Urinary bladder (tissue), 4 donors: ENCODE data around the gene MANEA. TPM values are rescaled to one million over a fixed set of nuclear protein-coding genes. Genes with fewer than 3 reads are reported as not detected.

Source experiments
- DNase-seq: peaks from one replicate; pipeline ENCODE4 v3.0.0-alpha.2; 2015; ENCODE audit errors: extremely low spot score
- H3K27ac ChIP-seq: one replicate; pipeline ENCODE4 v1.5.1; 2013; ENCODE audit warnings: low read depth, mild to moderate bottlenecking, moderate library complexity
- H3K36me3 ChIP-seq: one replicate; pipeline ENCODE4 v1.6.1; 2013; ENCODE audit warnings: mild to moderate bottlenecking, moderate library complexity; ENCODE audit not compliant: insufficient read depth
- H3K4me1 ChIP-seq: one replicate; pipeline ENCODE4 v1.6.1; 2013; ENCODE audit warnings: mild to moderate bottlenecking, moderate library complexity; ENCODE audit not compliant: insufficient read depth
- H3K4me3 ChIP-seq: one replicate; pipeline ENCODE4 v1.5.1; 2013; ENCODE audit warnings: low read depth, low read length
- WGBS: extraction: QIAGEN DNeasy Blood & Tissue Kit; methylation state at CpG from one replicate; pipeline ENCODE4 v1.1.7; 2013; 5-methylcytosine and 5-hydroxymethylcytosine counted together
- polyA plus RNA-seq: library from polyadenylated mRNA; stranded (reverse); fragments of 200-250 nt; gene quantifications from one replicate; pipeline ENCODE4 v1.2.3, GENCODE V29; 2013
- total RNA-seq: library from RNA; depleted of rRNA; stranded (reverse); fragments of >200 nt; gene quantifications from one replicate; pipeline ENCODE4 v1.2.3, GENCODE V29; 2014
- donor health status: healthy with polysubstance abuse.
- donor health status: healthy.

The MANEA gene, protein sequence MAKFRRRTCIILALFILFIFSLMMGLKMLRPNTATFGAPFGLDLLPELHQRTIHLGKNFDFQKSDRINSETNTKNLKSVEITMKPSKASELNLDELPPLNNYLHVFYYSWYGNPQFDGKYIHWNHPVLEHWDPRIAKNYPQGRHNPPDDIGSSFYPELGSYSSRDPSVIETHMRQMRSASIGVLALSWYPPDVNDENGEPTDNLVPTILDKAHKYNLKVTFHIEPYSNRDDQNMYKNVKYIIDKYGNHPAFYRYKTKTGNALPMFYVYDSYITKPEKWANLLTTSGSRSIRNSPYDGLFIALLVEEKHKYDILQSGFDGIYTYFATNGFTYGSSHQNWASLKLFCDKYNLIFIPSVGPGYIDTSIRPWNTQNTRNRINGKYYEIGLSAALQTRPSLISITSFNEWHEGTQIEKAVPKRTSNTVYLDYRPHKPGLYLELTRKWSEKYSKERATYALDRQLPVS
- total RNA-seq (32.8 TPM), polyA plus RNA-seq (9.4 TPM)

DNA sequence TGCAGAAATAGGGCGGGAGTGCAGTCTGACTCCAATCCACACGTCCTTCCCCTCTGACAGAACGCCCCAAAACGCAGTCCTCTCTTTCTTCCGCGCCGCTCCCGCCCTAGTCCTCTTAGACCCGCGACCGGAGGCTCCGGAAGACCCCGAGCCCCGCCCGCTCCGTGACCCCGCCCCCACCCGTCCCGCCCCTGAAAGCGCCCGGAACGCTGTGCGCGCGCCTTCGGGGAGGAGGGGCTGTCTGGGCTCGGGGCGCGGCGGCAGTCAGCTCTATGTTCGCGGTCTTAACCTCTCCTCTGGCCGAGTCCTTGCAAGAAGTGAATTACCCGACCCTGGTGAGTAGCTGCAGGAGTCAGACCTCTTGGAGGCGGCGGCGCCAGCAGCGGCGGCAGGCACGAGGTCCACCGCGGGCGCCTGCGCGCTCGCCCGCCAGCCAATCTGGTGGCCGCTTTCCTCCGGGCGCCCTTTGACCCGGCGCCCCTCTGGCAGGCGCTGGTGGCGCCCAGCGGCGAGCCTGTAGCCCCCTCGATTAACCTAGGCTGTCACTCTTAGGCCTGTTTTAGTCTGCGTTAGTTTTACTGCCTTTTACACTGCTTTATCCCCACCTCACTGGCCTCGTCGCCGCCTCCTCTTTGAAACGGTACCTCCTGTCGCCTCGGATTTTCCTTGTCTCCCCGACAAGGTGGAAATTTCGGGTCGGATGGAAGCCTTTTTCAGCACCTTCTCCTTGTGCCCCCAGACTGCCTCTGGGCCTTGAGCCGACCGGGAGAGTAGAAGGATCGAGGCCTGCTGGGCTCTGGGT is at the start of gene MANEA:
MANEA (plus strand) TSS at position 232 of the 802 bp plus-strand sequence. CDS start 8,905 bp downstream, outside the sequence.
- Histone ChIP-seq H3K4me3 (peak within 1 kb of the TSS; percentile 70), H3K27ac (peak within 1 kb of the TSS; percentile 92), H3K4me1 (no peaks in the 10 kb centered on the region), H3K36me3 (no peaks in the 10 kb centered on the region)
- WGBS: under 1% methylated on average over 70 of the region's 70 CpGs
- peak; percentile 54 for DNase-seq

DNA sequence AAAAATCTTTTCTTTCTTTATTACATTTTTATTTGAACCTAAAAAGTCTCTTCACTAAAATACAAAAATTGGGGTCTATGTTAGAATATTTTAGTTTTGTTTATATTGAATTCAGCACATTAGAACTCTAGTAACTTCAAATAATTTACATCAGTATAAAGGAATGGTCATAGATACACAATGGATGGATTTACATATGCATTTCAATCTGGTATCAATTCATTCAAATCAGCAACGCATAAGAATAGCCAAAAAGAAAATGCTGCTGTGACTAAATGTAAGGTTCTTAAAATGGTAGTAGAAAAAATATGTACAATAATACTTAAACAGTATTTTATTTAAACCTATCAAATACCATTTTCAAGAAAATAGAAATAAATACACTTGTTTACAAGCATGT is 47.6 kb upstream of the MANEA start:
- 73% methylated on average over 1 of the region's 1 CpG for WGBS
- H3K36me3 ChIP-seq: no peaks in the 10 kb centered on the region
- H3K4me1 ChIP-seq: no peaks in the 10 kb centered on the region
- no peak for DNase-seq
- no peak overlapping the region for H3K27ac ChIP-seq
- no peak overlapping the region for H3K4me3 ChIP-seq

DNA sequence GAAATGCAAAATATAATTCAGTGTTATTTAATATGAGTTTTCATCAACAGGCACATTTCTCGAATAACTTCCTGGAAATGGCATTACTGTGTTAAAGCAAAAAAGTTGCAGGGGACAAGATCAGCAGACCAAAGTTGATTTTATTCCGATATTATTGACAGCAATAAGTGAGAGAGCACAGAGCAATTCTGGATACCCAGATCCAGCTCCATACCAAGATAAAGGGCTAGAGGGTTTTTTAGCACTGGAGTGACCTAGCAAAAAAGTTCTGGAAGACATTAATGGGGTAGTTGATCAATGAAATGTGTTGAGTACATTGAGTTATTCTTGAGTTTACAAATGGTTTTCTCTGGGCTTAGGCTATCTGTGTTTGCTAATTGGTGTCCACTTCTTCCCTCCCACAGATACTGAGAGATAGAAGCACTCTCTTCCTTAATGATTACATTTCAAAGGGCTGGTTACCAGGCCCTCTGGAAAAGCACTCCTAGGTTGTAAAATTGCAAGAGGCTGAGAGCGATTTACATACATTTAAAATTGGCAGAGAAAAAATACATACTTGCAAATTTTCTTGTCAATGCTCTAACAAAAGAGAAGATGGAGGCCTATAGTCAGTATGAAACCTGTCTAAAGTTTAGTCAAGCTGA is 47.0 kb upstream of the MANEA start:
- Histone ChIP-seq H3K27ac (no peak overlapping the region), H3K36me3 (no peaks in the 10 kb centered on the region), H3K4me3 (no peak overlapping the region), H3K4me1 (no peaks in the 10 kb centered on the region)
- 58% methylated on average over 3 of the region's 3 CpGs for WGBS
- DNase-seq: no peak

DNA sequence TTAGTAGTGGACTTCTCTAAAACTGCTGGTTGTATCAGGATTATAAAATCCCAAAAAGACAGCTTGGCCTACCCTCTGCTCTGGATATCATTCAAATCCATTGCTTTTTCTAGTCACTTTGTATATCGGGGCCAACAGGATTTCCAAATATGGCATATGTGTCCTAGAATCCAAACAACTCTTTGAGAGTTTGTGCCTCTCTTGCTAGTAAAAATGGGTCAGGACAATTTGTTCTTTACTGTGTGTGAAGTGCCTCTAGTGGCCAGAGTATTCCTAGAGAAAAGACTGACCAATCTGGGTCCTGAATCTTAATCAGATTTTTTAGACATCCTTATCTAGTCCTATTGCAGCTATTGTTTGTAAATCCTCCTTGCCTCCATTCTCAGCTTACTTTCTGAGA is 33.5 kb upstream of the MANEA start:
- no peak for DNase-seq
- WGBS: 63% methylated on average over 1 of the region's 1 CpG
- Histone ChIP-seq H3K4me3 (no peak overlapping the region), H3K4me1 (no peaks in the 10 kb centered on the region), H3K27ac (no peak overlapping the region), H3K36me3 (no peaks in the 10 kb centered on the region)

DNA sequence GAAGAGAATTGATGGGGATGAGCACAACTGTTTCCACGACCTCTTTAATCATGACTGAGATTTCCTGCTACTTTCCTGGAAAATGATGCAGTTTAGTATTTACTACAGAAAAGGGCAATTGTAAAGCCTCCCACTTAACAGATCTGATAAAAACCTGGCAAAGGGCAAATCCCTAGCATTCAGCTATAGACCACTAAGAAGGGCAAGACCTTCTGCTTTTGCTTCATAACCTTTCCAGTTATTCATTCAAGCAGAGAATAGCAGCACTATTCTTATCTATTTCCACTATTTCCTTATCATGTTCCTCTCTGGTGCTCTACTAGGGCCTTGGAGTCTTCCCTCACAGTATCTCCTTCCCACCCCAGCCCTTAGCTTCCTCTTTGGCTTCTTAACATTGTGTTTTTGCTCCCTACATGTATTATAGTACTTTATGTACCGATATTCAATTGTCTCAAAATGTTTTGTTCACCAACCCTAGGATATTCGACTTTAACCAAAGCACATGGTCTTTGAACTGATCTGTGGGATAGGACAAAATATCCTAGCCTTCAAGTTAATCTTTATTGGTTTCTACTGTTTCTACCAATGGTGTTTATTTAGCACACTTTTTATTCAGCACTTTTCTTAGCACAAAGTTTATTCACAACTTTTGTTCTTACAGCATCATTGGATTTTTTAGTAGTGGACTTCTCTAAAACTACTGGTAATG is 32.7 kb upstream of the MANEA start:
- Histone ChIP-seq H3K4me3 (no peak overlapping the region), H3K4me1 (no peaks in the 10 kb centered on the region), H3K27ac (no peak overlapping the region), H3K36me3 (no peaks in the 10 kb centered on the region)
- no peak for DNase-seq
- WGBS: 50% methylated on average over 3 of the region's 3 CpGs

DNA sequence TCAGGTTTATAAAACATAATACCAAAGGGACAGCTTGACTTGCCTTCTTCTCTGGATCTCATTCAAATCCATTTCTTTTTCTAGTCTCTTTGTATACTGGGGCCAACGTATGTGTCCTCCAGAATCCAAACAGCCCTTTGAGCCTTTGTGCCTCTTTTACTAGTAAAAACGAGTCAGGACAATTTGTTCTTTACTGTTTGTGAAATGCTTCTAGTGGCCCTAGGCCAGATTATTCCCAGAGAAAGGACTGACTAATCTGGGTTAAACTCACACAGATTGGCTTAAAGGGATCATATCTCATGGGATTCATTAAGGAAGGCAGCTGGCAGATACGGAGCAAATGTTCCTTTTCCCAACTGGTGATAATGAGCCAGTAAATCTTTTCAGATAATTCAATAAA is 32.1 kb upstream of the MANEA start:
- WGBS: 20% methylated on average over 3 of the region's 3 CpGs
- H3K36me3 ChIP-seq: no peaks in the 10 kb centered on the region
- H3K4me1 ChIP-seq: no peaks in the 10 kb centered on the region
- H3K27ac ChIP-seq: no peak overlapping the region
- DNase-seq: peak; percentile 14
- H3K4me3 ChIP-seq: no peak overlapping the region

DNA sequence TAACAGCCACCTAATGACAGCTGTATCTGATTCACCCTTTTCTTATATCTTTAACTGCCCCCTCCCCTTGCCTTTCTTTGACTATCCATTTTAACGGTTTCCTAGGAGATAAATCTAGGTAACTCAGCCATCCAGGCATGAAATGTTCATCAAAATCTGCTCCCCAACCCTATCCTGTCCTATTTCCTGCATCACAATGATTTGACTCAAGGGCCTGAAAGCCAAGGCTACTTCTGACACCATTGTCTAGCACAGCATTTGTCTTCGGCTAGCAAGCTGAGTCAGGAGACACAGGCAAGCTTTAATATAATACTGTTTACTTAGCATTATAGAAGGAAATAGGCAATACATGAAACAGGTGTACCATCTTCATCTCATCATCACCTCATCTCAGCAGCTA is 31.6 kb upstream of the MANEA start:
- WGBS: 65% methylated on average over 2 of the region's 2 CpGs
- no peaks in the 10 kb centered on the region for H3K4me1 ChIP-seq
- no peaks in the 10 kb centered on the region for H3K36me3 ChIP-seq
- DNase-seq: no peak
- no peak overlapping the region for H3K27ac ChIP-seq
- no peak overlapping the region for H3K4me3 ChIP-seq

DNA sequence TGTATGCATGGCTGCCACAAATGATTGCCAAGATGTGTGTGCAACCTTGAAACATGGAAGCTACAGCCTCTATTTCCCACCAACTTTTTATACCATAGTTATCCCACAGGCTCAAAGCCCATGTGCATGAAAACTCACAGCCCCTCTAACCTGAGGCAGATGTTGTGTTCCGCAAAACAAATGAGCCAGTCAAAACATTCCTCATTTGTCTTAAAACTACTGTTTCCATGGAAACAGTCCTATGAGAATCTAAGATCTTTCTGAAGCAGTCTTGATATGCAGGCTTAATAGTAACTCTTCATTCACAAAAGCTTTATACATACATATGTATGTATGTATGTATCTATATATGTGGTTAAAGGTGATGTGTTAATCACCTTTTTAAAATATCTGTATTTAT is 31.2 kb upstream of the MANEA start:
- 84% methylated on average over 1 of the region's 1 CpG for WGBS
- Histone ChIP-seq H3K36me3 (no peaks in the 10 kb centered on the region), H3K4me1 (no peaks in the 10 kb centered on the region), H3K4me3 (no peak overlapping the region), H3K27ac (no peak overlapping the region)
- no peak for DNase-seq

DNA sequence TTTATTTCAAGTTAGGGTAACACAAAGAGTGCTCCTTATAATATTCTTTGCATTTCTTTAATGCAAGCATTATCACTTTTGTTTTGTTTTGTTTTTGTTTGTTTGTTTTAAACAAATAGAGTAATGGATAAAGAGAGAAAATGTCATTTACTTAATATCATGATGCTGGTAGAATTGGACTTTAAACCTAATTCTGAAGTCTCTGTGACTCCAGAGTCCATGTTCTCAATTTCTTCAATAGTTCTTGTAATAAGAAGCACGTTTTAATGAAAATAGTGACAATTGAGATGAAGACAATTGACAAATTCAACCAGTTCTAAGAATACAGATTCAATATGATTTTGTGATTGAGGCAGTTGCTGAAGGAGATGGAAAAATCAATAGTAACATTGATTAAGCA is 30.3 kb upstream of the MANEA start:
- WGBS: 81% methylated on average over 1 of the region's 1 CpG
- Histone ChIP-seq H3K4me1 (no peaks in the 10 kb centered on the region), H3K4me3 (no peak overlapping the region), H3K27ac (no peak overlapping the region), H3K36me3 (no peaks in the 10 kb centered on the region)
- no peak for DNase-seq

DNA sequence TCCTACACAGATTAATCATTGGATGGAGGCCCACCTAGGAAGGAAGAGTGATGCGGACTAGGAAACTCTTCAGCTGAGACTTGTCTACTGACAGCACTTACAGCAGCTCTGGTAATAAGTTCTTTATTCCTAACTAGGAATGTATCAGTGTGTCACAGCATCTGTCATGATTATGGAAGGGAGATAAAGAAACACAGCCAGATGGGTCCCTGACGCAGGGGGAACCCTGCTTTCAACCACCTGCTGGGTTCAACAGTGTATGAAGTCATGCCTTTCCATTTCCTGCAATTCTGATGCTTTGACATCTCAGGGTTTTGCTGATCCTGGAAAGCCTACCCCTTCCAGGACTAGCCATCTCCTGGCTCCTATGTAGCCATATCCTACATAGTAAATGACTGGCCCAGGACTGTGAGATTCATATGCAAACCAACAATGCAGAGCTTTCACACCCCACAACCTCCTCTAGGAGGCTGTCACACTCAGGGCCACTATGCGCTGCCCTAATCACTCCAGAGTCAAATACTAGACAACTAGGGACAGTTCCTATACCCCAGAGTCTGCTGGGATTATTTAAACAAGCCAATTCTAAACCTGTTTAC is 29.0 kb upstream of the MANEA start:
- H3K36me3 ChIP-seq: no peaks in the 10 kb centered on the region
- WGBS: 89% methylated on average over 3 of the region's 3 CpGs
- H3K27ac ChIP-seq: no peak overlapping the region

DNA sequence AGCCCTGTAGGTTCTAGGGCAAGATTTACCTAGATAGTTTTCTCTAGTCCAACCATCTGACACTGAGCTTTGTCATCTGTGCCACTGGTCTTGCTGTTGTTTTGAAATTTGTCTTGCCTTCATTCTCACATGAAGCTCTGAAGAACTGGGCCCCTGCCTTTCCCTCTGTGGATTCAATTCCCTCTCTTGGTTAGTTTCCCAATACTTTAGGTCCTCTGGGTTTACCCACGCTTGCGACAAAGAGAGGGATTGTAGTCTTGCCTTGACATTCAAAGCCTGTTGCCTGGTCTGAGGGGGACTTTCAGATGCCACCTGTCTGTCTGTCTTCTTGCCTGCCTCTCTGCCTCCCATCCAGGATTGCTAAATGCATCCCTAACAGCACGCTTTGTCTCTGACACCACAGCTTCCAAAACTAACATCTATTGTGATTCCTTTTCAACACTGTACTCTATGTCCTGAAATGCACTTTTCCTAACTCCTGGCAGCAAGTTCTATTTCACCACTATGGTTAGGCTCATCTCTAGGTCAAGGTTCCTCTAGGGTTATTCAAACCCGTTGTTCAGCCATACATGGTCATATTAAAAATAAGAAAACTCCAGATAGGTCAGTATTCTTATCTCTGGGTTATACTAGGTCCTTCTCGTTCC is 25.5 kb upstream of the MANEA start:
- no peaks in the 10 kb centered on the region for H3K4me1 ChIP-seq
- no peaks in the 10 kb centered on the region for H3K36me3 ChIP-seq
- DNase-seq: no peak
- no peak overlapping the region for H3K27ac ChIP-seq
- 90% methylated on average over 5 of the region's 5 CpGs for WGBS
- H3K4me3 ChIP-seq: no peak overlapping the region

More for the DNA sequence above, 29.0 kb upstream of the MANEA start:
- no peak for DNase-seq
- Histone ChIP-seq H3K4me3 (no peak overlapping the region), H3K4me1 (no peaks in the 10 kb centered on the region)

DNA sequence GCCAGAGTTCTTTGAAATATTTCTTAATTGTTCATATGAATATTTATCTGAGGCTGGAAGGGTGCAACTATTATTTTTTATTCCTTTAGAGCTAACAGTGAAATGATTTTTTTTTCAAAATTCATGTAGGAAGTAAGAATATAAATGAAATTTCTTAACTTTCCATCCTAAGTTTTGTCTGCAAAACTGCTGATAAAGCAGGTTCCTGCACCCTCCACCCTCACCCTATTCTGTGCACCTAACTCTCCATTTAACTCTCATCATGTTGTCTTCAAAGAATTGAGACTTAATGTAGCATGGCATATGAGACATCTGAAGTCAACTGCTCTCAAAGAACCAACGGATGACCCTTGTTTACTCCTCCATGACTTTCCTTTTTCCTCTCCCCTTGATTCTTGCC is 23.5 kb upstream of the MANEA start:
- WGBS: 88% methylated on average over 1 of the region's 1 CpG
- no peak overlapping the region for H3K27ac ChIP-seq
- no peak overlapping the region for H3K4me3 ChIP-seq

More for the DNA sequence above, 23.5 kb upstream of the MANEA start:
- H3K36me3 ChIP-seq: no peaks in the 10 kb centered on the region
- DNase-seq: no peak
- H3K4me1 ChIP-seq: no peaks in the 10 kb centered on the region
